ENCODE measurements around the gene UPP2. TPM values are rescaled to one million over a fixed set of nuclear protein-coding genes. Genes with fewer than 3 reads are reported as not detected.

Gene UPP2
- total and polyA plus RNA-seq, 2 of the 13 experiments (the other 11 are each of a cell fraction or from before 2014, with no cell fraction given) = 0.07 to 0.28 TPM

DNA sequence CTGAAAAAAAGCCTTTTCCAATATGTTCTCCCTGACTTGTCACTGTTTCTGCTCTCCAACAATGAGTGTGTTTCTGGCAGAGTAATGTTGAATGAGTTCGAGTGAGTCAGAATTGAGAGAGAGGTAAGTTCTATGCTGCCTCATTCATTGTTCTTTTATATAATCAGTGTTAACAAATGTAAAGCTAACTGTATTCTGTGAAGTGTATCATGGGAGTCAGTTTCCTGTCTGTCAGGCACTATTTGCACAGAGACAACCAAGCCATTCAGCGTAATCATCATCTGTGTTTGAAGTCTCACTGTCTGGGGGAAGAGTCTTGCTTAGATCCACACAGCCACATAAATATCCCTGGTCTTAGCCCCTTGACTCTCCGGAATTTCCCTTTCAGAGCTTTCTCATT is 22.0 kb upstream of the UPP2 start:
- Histone ChIP-seq H3K27ac (ENCODE audit: extremely low read length, insufficient read depth, low read length) (peak overlapping the region; percentile 36), H3K27me3 (ENCODE audit: control insufficient read depth in 1 of 2, insufficient read depth in 2 of 2, low read length in 2 of 2) (no peaks in the 10 kb centered on the region), H2AFZ (ENCODE audit: low read length) (no peak overlapping the region), H3K9ac (ENCODE audit: insufficient read depth, low read depth, low read length) (0 out of 2 replicates have a peak overlapping the region, but pooled peaks have one; percentile 18), H3K9me3 (ENCODE audit: low read length) (peaks cover 15% of the 10 kb centered on the region), H3K4me2 (ENCODE audit: low read depth, low read length) (peak overlapping the region; percentile 48), H3K79me2 (ENCODE audit: insufficient read depth, low read length) (no peaks in the 10 kb centered on the region), H4K20me1 (ENCODE audit: insufficient read depth, low read length) (no peaks in the 10 kb centered on the region), H3K4me3 (replicated peaks in 1 of 3; ENCODE audit: insufficient read depth in 1 of 3, low read depth in 2 of 3, low read length in 3 of 3) (no peak overlapping the region; a peak in 2 of 6 replicates), H3K36me3 (replicated peaks in 1 of 2; ENCODE audit: control insufficient read depth in 1 of 2, insufficient read depth in 2 of 2, low read length in 2 of 2) (no peaks in the 10 kb centered on the region), H3K4me1 (ENCODE audit: insufficient read depth, low read length) (peaks cover 24% of the 10 kb centered on the region)
- no TSS peak for BruUV-seq (replicated peaks)
- DNase-seq (ENCODE audit: low spot score) (peak; percentile 98), ATAC-seq (peak; percentile 100), FAIRE-seq (peak; percentile 64)
- in situ Hi-C loops (cut with HindIII; ENCODE audit: extremely low pct_ligation_motif_present, low pct_unique_long_range_greater_than_20kb) (no loop called here), intact Hi-C loops (cut with micrococcal nuclease; ENCODE audit: unreplicated experiment) (loop anchor here (2.0 to 5.0 kb wide), 2 partner anchors 47 to 378 kb away; partner anchors contain the start of genes CCDC148 and PKP4)
- 5% methylated on average over 3 of the region's 3 CpGs for whole genome bisulfite sequencing (ENCODE audit: low lambda C conversion rate)
- ChIA-PET POLR2A (no interaction called here), CTCF (ENCODE audit: low intra/inter-chr PET ratio, low total read pairs) (no interaction called here)
- peak; percentile 82; the same call in 1 of the 2 replicates for TF ChIP-seq SALL1 (CRISPR knock-in tag; IDR thresholded peaks at IDR 0.05)
- no peak for TF ChIP-seq ZNF230 (CRISPR knock-in tag; IDR thresholded peaks at IDR 0.05)
- no peak for TF ChIP-seq ZEB1 (IDR thresholded peaks at IDR 0.05; ENCODE audit: insufficient replicate concordance, low read depth)
- no peak for TF ChIP-seq PAX8 (CRISPR knock-in tag; IDR thresholded peaks at IDR 0.05; ENCODE audit: borderline replicate concordance)
- no peak for TF ChIP-seq ZNF652 (CRISPR knock-in tag; IDR thresholded peaks at IDR 0.05; ENCODE audit: borderline replicate concordance, low read depth)
- no peak for TF ChIP-seq SRSF9 (IDR thresholded peaks at IDR 0.05; ENCODE audit: borderline replicate concordance, insufficient read depth, low read depth, low read length, poor library complexity, severe bottlenecking)
- TF ChIP-seq ZNF619 (CRISPR knock-in tag; IDR thresholded peaks at IDR 0.05) = no peak
- TF ChIP-seq ZMYM3 (CRISPR knock-in tag; IDR thresholded peaks at IDR 0.05) = no peak; the same call in 1 of the 2 replicates
- TF ChIP-seq, protein P1, sequence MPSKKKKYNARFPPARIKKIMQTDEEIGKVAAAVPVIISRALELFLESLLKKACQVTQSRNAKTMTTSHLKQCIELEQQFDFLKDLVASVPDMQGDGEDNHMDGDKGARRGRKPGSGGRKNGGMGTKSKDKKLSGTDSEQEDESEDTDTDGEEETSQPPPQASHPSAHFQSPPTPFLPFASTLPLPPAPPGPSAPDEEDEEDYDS (CRISPR knock-in tag; IDR thresholded peaks at IDR 0.05) = peak; percentile 52
- TF ChIP-seq SP1 (IDR thresholded peaks at IDR 0.05) = no peak
- no peak for TF ChIP-seq SP1 (CRISPR knock-in tag; IDR thresholded peaks at IDR 0.05)
- no peak for TF ChIP-seq GABPA (IDR thresholded peaks at IDR 0.05; ENCODE audit: low read depth, low read length)
- 0 out of 2 replicates have a peak, but pooled peaks have one; percentile 27 for TF ChIP-seq GABPA (CRISPR knock-in tag; IDR thresholded peaks at IDR 0.05; ENCODE audit: low read depth)
- TF ChIP-seq, protein P2, sequence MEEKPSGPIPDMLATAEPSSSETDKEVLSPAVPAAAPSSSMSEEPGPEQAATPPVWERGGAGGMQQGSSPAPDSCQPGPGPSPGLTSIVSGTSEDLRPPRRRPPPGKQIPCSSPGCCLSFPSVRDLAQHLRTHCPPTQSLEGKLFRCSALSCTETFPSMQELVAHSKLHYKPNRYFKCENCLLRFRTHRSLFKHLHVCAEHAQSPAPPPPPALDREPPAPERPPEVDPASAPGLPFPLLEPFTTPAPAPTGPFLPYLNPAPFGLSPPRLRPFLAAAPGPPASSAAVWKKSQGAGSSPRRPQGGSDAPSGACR (CRISPR knock-in tag; IDR thresholded peaks at IDR 0.05) = peak; percentile 51; the same call in 1 of the 2 replicates
- 0 out of 2 replicates have a peak, but pooled peaks have one; percentile 50 for TF ChIP-seq ZNF441 (CRISPR knock-in tag; IDR thresholded peaks at IDR 0.05; ENCODE audit: borderline replicate concordance)
- TF ChIP-seq ZNF33A (CRISPR knock-in tag; IDR thresholded peaks at IDR 0.05; ENCODE audit: borderline replicate concordance) = no peak
- peak; percentile 93 for TF ChIP-seq PPARG (CRISPR knock-in tag; conservative IDR thresholded peaks at IDR 0.05)
- TF ChIP-seq, protein P3, sequence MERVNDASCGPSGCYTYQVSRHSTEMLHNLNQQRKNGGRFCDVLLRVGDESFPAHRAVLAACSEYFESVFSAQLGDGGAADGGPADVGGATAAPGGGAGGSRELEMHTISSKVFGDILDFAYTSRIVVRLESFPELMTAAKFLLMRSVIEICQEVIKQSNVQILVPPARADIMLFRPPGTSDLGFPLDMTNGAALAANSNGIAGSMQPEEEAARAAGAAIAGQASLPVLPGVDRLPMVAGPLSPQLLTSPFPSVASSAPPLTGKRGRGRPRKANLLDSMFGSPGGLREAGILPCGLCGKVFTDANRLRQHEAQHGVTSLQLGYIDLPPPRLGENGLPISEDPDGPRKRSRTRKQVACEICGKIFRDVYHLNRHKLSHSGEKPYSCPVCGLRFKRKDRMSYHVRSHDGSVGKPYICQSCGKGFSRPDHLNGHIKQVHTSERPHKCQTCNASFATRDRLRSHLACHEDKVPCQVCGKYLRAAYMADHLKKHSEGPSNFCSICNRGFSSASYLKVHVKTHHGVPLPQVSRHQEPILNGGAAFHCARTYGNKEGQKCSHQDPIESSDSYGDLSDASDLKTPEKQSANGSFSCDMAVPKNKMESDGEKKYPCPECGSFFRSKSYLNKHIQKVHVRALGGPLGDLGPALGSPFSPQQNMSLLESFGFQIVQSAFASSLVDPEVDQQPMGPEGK (CRISPR knock-in tag; IDR thresholded peaks at IDR 0.05) = peak; percentile 57
- peak; percentile 85 for TF ChIP-seq MIXL1 (CRISPR knock-in tag; IDR thresholded peaks at IDR 0.05)
- TF ChIP-seq, protein P4, sequence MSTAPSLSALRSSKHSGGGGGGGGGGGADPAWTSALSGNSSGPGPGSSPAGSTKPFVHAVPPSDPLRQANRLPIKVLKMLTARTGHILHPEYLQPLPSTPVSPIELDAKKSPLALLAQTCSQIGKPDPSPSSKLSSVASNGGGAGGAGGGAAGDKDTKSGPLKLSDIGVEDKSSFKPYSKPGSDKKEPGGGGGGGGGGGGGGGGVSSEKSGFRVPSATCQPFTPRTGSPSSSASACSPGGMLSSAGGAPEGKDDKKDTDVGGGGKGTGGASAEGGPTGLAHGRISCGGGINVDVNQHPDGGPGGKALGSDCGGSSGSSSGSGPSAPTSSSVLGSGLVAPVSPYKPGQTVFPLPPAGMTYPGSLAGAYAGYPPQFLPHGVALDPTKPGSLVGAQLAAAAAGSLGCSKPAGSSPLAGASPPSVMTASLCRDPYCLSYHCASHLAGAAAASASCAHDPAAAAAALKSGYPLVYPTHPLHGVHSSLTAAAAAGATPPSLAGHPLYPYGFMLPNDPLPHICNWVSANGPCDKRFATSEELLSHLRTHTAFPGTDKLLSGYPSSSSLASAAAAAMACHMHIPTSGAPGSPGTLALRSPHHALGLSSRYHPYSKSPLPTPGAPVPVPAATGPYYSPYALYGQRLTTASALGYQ (CRISPR knock-in tag; IDR thresholded peaks at IDR 0.05) = peak; percentile 75; the same call in 1 of the 2 replicates
- no peak for TF ChIP-seq DNMT1 (CRISPR knock-in tag; IDR thresholded peaks at IDR 0.05)
- 0 out of 2 replicates have a peak, but pooled peaks have one; percentile 62 for TF ChIP-seq HMG20B (CRISPR knock-in tag; conservative IDR thresholded peaks at IDR 0.05)
- TF ChIP-seq ZNF205 (CRISPR knock-in tag; IDR thresholded peaks at IDR 0.05) = no peak
